ENCODE data around the gene JAK2.

DNA sequence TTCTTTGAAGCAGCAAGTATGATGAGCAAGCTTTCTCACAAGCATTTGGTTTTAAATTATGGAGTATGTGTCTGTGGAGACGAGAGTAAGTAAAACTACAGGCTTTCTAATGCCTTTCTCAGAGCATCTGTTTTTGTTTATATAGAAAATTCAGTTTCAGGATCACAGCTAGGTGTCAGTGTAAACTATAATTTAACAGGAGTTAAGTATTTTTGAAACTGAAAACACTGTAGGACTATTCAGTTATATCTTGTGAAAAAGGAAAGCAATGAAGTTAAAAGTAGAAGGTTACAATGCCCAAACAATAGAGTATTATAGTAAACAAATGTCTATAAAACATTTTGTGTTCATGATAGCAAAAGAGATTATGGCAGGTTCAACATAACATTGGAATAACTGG lies 88.6 kb downstream of the JAK2 start:
- no peak for TF ChIP-seq ZNF423 (CRISPR knock-in tag; IDR thresholded peaks at IDR 0.05)
- TF ChIP-seq CTCF (IDR thresholded peaks at IDR 0.05) = no peak
- TF ChIP-seq PREB (CRISPR knock-in tag; IDR thresholded peaks at IDR 0.05; ENCODE audit: borderline replicate concordance) = no peak
- TF ChIP-seq E2F4 (CRISPR knock-in tag; IDR thresholded peaks at IDR 0.05; ENCODE audit: borderline replicate concordance, low read depth) = no peak
- TF ChIP-seq NR1H2 (CRISPR knock-in tag; IDR thresholded peaks at IDR 0.05) = no peak
- TF ChIP-seq SMAD4 (CRISPR knock-in tag; IDR thresholded peaks at IDR 0.05) = no peak
- TF ChIP-seq MYBL2 (CRISPR knock-in tag; IDR thresholded peaks at IDR 0.05) = no peak
- no peak for TF ChIP-seq TEAD4 (CRISPR knock-in tag; IDR thresholded peaks at IDR 0.05)
- no peak for TF ChIP-seq ATF3 (CRISPR knock-in tag; conservative IDR thresholded peaks at IDR 0.05)
